Activated T-helper 17 cell treated with anti-CD3 and anti-CD28 coated beads, Interleukin-2, amount 50 U/mL, for 72 hours (primary cell): ENCODE results near the gene CHIC2. TPM values are rescaled to one million over a fixed set of nuclear protein-coding genes. Genes with fewer than 3 reads are reported as not detected.
A peak's percentile ranks its signal among the peaks of the same experiment; 100 is the strongest.
"Not testable (repeated sequence)": the region's sequence is repeated elsewhere in the genome, so short reads cannot be mapped to it uniquely, and the experiment has no call there.

Experiments used
- ATAC-seq: fragments of 150-1000 bp; cut with Tn5 transposase; replicated peaks from 2 replicates; pipeline ENCODE4 v1.10.0; 2021; ENCODE audit warnings: mild to moderate bottlenecking, moderate library complexity
- H3K27ac Mint-ChIP-seq: one replicate; pipeline ENCODE4 v1.8.0; 2022; ENCODE audit warnings: mixed read lengths
- H3K27me3 Mint-ChIP-seq: one replicate; pipeline ENCODE4 v1.8.0; 2022; ENCODE audit warnings: mixed read lengths
- H3K36me3 Mint-ChIP-seq: one replicate; pipeline ENCODE4 v1.8.0; 2022; ENCODE audit warnings: low read depth, mild to moderate bottlenecking, mixed read lengths
- H3K4me1 Mint-ChIP-seq: one replicate; pipeline ENCODE4 v1.8.0; 2022; ENCODE audit warnings: mixed read lengths
- H3K4me3 Mint-ChIP-seq: one replicate; pipeline ENCODE4 v1.8.0; 2022; ENCODE audit warnings: mild to moderate bottlenecking, mixed read lengths
- H3K9me3 Mint-ChIP-seq: one replicate; pipeline ENCODE4 v1.8.0; 2022; ENCODE audit warnings: mixed read lengths
- total RNA-seq, 2 donors: library from RNA; stranded (reverse); gene quantifications; one replicate each; pipeline ENCODE4 v1.2.3, GENCODE V29; 2022

Gene CHIC2
- total RNA-seq, result 10 to 100 TPM; 12.8 to 21.8 TPM

DNA sequence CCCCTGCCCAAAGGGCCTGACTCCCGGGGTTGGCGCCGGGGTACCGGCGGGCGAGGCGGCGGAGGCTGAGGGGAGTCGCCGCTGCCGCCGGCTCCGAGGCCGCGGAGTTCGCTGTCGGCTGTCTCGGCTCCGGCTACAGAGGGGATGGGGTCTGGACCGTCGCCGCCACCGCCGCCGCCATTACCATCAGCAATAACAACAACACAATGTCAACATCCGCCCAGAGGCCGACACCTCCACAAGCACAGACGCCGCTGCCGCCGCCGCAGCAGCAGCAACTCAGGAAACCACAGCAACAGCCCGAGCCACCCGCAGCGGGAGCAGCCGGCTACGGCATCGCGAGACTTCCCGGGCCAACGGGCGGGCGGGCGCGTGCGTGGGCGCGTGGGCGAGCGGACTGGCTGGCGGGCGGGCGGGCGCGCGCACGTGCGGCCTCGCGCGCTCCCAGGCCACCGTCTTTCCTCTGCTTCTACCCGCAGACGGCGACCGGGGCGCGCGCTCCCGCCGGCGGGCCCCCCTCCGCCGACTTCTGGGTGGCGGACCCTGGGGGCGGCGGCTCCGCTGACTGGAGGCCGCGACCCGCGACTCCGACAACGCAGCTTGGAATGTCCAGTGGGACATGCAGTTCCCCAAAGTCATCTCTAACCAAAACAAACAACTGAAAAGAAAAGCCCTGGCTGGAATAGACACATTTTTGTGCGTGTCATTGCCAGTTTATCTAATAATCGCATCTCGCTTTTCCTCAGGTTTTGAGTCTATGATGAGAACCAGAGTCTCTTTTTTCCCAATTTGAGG is at the start of gene CHIC2:
Gene CHIC2 (minus strand): TSS at position 289 of the 795 bp plus-strand sequence. CDS start 305 bp downstream, outside the sequence.
- Mint-ChIP-seq H3K4me3 (peak within 1 kb of the TSS; percentile 93), H3K27ac (peak within 1 kb of the TSS; percentile 97), H3K9me3 (no peaks in the 10 kb centered on the region), H3K4me1 (peaks cover 24% of the 10 kb centered on the region), H3K36me3 (peaks cover 46% of the 10 kb centered on the region), H3K27me3 (no peaks in the 10 kb centered on the region)
- ATAC-seq, result peak; percentile 86

DNA sequence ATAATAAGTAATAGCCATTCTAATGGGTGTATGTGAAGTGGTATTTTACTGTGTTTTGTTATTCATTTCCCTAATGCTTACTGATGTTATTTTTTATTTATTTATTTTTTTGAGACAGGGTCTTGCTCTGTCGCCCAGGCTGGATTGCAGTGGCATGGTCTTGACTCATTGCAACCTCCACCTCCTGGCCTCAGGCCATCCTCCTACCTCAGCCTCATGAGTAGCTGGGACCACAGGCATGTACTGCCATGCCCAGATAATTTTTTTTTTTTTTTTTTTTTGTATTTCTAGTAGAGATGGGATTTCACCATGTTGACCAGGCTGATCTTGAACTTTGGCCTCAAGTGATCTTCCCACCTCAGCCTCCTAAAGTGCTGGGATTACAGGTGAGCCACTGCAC is 48.8 kb upstream of the CHIC2 start:
- not testable (repeated sequence) for H3K4me1 Mint-ChIP-seq, H3K4me3 Mint-ChIP-seq, H3K36me3 Mint-ChIP-seq, ATAC-seq, H3K27ac Mint-ChIP-seq, H3K9me3 Mint-ChIP-seq
- peaks cover 51% of the 10 kb centered on the region for H3K27me3 Mint-ChIP-seq

DNA sequence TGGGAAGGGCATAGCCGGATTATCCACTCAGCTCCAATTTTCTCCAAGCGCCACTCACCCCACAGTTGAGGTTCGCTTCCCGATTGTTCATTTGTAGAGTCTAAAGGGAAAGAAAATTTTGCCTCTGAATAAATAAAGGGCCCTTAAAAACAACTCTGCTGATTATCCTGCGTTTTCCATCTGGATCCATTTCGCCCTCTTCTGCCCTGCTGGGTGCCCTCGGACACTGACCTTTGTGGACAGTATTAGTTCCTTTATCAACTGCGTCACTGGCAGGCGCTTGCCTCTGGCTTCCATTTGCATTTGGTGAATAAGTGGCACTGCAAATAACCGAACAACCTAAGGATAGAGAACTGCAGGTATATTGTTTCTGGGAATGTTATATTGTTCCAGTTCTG is 45.6 kb upstream of the CHIC2 start:
- no peaks in the 10 kb centered on the region for H3K36me3 Mint-ChIP-seq
- H3K4me3 Mint-ChIP-seq, result no peak overlapping the region
- peaks cover 68% of the 10 kb centered on the region for H3K27me3 Mint-ChIP-seq
- H3K9me3 Mint-ChIP-seq, result no peaks in the 10 kb centered on the region
- no peak overlapping the region for H3K27ac Mint-ChIP-seq
- peaks cover 15% of the 10 kb centered on the region for H3K4me1 Mint-ChIP-seq
- no peak for ATAC-seq

DNA sequence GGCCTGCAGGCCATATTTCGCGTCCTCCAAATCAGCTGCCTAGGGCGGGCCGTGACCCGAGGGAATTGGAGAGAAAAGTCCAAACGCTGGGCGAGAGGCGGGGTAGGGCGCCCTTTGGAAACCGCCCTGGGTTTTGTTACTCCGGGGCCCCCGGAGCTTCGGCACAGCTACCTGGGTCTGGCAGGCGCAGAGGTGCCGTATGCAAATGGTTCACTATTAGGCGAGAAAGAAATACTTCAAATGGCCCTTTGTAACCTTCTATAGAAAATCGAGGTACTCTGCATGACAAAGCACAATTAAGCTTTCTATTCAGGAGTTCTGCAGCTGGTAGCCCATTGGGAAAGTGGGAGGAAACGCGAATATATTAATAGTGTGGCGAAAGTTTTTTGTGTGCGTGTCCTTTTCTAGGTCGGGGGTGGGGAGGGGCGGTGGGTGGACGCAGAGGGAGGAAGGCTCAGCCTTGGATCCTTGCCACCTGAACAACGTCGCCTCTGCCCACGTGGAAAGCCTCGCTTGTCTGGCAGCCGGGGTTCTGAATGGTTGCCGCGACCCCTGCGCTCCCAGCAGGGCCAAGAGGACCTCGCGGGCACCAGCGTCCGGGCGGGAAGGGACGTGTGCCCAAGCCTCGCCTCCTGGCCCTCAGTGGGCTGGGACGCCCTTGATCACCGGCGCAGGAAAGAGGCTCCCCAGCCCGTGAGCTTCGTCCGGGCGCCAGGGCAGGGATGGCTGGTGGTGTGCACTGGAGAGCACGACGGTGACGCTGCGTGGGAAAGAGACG is 45.0 kb upstream of the CHIC2 start:
- H3K9me3 Mint-ChIP-seq, result no peaks in the 10 kb centered on the region
- no peak overlapping the region for H3K27ac Mint-ChIP-seq
- peaks cover 19% of the 10 kb centered on the region for H3K4me1 Mint-ChIP-seq
- H3K27me3 Mint-ChIP-seq, result peaks cover 71% of the 10 kb centered on the region
- no peaks in the 10 kb centered on the region for H3K36me3 Mint-ChIP-seq
- H3K4me3 Mint-ChIP-seq, result no peak overlapping the region
- ATAC-seq, result no peak

- peaks cover 72% of the 10 kb centered on the region for H3K27me3 Mint-ChIP-seq
- H3K27ac Mint-ChIP-seq, result no peak overlapping the region
- peaks cover 19% of the 10 kb centered on the region for H3K4me1 Mint-ChIP-seq
- H3K4me3 Mint-ChIP-seq, result peak overlapping the region; percentile 45
- no peaks in the 10 kb centered on the region for H3K36me3 Mint-ChIP-seq
- no peak for ATAC-seq
- no peaks in the 10 kb centered on the region for H3K9me3 Mint-ChIP-seq
Measured at GRCh38 chr4:54107951-54108748, 43.7 kb upstream of the CHIC2 start.

GRCh38 chr4:54104907-54105306 is 40.5 kb upstream of the CHIC2 start:
- Mint-ChIP-seq H3K27ac (no peak overlapping the region), H3K9me3 (no peaks in the 10 kb centered on the region), H3K36me3 (no peaks in the 10 kb centered on the region), H3K4me3 (no peak overlapping the region), H3K4me1 (peaks cover 19% of the 10 kb centered on the region), H3K27me3 (peaks cover 72% of the 10 kb centered on the region)
- no peak for ATAC-seq

DNA sequence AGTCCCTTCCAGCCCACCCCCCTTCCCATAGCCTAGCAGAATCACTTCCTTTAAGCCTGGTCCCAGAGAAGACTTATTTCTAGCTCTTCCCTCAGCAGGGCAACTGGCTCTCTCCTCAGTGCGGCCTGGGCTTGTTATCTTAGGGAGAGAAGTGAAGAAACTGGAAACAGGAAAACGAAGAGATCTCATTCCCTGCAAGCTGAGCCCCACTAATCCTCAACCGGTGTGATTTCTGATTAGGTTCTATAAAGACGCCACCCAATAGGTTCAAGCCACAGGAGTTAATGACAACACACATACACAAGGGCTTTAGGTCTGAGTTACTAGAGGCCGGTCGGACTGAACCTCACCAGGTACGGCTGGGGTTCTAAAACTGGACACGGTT is 38.8 kb upstream of the CHIC2 start:
- H3K9me3 Mint-ChIP-seq, result no peaks in the 10 kb centered on the region
- no peak overlapping the region for H3K4me3 Mint-ChIP-seq
- no peak overlapping the region for H3K27ac Mint-ChIP-seq
- peaks cover 72% of the 10 kb centered on the region for H3K27me3 Mint-ChIP-seq
- no peaks in the 10 kb centered on the region for H3K36me3 Mint-ChIP-seq
- H3K4me1 Mint-ChIP-seq, result peaks cover 16% of the 10 kb centered on the region
- no peak for ATAC-seq

DNA sequence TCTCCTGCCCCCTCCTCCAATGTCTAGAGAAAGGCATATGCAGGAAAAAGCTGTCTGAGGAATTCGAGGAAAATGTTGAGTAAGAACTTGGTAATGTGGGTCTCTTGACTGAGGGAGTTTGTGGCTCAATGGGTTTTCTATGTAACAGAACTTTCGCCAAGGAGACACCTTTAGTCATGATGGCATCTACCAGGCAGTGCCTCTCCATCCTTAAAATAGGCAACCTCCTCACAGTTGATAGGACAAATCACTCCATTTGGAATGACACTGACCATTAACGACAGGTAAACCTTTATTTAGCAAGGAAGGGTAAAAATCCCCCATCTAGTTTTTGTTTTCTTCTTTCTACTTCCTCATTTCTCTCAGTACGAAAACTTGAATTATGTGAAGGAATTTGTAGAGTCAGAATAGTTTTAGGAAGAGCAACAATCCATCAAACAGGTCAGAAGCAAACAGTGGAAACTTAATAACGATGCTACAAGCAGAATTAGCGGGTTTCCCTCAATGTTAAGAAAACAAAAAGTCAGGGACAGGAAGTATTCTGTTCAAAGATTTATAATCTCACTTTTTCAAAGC is 38.2 kb upstream of the CHIC2 start:
- Mint-ChIP-seq H3K27ac (no peak overlapping the region), H3K4me1 (peaks cover 12% of the 10 kb centered on the region), H3K27me3 (peaks cover 74% of the 10 kb centered on the region), H3K36me3 (no peaks in the 10 kb centered on the region), H3K4me3 (no peak overlapping the region), H3K9me3 (no peaks in the 10 kb centered on the region)
- no peak for ATAC-seq

DNA sequence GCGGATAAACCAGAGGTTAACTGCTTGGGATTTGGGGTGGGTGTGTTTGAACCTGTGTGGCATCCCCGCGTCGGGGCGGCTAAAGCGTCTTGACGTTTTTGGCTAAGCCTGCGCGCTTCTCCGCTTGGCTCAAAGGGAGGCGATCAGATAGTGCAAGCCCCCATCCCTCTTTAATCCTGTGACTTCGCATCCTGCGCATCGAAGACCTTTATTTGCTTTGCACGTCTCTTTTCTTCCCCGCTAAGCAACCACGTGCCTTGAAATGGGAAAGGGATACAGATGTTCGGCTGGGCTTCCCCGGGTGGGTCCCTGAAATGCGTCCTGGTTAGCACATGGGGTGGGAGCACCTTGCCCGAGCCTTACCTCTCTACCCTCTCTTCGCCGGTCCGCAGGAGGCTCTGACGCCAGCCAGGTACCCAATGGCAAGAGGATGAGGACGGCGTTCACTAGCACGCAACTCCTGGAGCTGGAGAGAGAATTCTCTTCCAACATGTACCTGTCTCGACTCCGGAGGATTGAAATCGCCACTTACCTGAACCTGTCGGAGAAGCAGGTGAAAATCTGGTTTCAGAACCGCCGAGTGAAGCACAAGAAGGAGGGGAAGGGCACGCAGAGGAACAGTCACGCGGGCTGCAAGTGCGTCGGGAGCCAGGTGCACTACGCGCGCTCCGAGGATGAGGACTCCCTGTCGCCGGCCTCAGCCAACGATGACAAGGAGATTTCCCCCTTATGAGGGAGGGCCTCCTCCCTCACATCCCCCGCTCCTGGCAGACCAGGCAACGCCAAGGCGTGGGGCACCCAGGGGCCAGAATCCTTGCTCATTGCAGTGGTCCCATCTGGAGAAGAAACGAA is 37.0 kb upstream of the CHIC2 start:
- Mint-ChIP-seq H3K27me3 (peaks cover 77% of the 10 kb centered on the region), H3K36me3 (no peaks in the 10 kb centered on the region), H3K4me3 (peak overlapping the region; percentile 69), H3K9me3 (no peaks in the 10 kb centered on the region), H3K4me1 (peaks cover 4% of the 10 kb centered on the region), H3K27ac (no peak overlapping the region)
- ATAC-seq, result no peak

- Mint-ChIP-seq H3K9me3 (no peaks in the 10 kb centered on the region), H3K4me3 (peak overlapping the region; percentile 69), H3K4me1 (peaks cover 4% of the 10 kb centered on the region), H3K36me3 (no peaks in the 10 kb centered on the region), H3K27me3 (peaks cover 76% of the 10 kb centered on the region), H3K27ac (no peak overlapping the region)
- ATAC-seq, result peak; percentile 19
Measured at GRCh38 chr4:54100595-54101189, 36.3 kb upstream of the CHIC2 start.

GRCh38 chr4:54099748-54100574 is 35.6 kb upstream of the CHIC2 start, which contains the start of gene GSX2:
GSX2 (plus strand) TSS chr4:54100163; CDS start chr4:54100345, 182 bp downstream.
- Mint-ChIP-seq H3K4me3 (peak within 1 kb of the TSS; percentile 69), H3K27me3 (peaks cover 77% of the 10 kb centered on the region), H3K4me1 (peaks cover 4% of the 10 kb centered on the region), H3K9me3 (no peaks in the 10 kb centered on the region), H3K36me3 (no peaks in the 10 kb centered on the region), H3K27ac (no peak within 1 kb of the TSS)
- ATAC-seq, result no peak

GRCh38 chr4:54099287-54099747 is 34.9 kb upstream of the CHIC2 start:
- Mint-ChIP-seq H3K4me1 (no peaks in the 10 kb centered on the region), H3K4me3 (peak overlapping the region; percentile 47), H3K27ac (no peak overlapping the region), H3K27me3 (peaks cover 77% of the 10 kb centered on the region), H3K36me3 (no peaks in the 10 kb centered on the region), H3K9me3 (no peaks in the 10 kb centered on the region)
- ATAC-seq, result no peak
